CD4-positive, alpha-beta T cell treated with Interferon gamma for 1 hour (primary cell): Measurements from ENCODE around the gene MLF1.

Experiments used
- DNase-seq: peaks from one replicate; pipeline ENCODE4 v3.0.0-alpha.2; 2020

Gene MLF1

GRCh38 chr3:158590223-158590622 lies 19.2 kb downstream of the MLF1 start:
- DNase-seq: no peak

- DNase-seq: no peak
These were observed 29.8 kb downstream of the MLF1 start for GRCh38 chr3:158600787-158601186.

GRCh38 chr3:158602227-158602626 lies 31.2 kb downstream of the MLF1 start:
- no peak for DNase-seq

GRCh38 chr3:158617982-158618875 lies 47.2 kb downstream of the MLF1 start:
- DNase-seq: no peak

GRCh38 chr3:158625881-158626280 lies 54.9 kb downstream of the MLF1 start:
- no peak for DNase-seq

- no peak for DNase-seq
These were observed 61.0 kb downstream of the MLF1 start for GRCh38 chr3:158631981-158632380.

- DNase-seq: no peak
These were observed 69.7 kb downstream of the MLF1 start for GRCh38 chr3:158640646-158641045.

- DNase-seq: no peak
These were observed 71.0 kb downstream of the MLF1 start for GRCh38 chr3:158642005-158642404.

- DNase-seq: no peak
These were observed 71.6 kb downstream of the MLF1 start for GRCh38 chr3:158642474-158643210.

- peak; percentile 91 for DNase-seq
These were observed 73.4 kb downstream of the MLF1 start, which contains the start of gene GFM1 for GRCh38 chr3:158644345-158644908. TSS of gene GFM1 (plus strand) at chr3:158644527. CDS start at chr3:158644635, 108 bp downstream.

GRCh38 chr3:158649791-158650190 lies 78.8 kb downstream of the MLF1 start:
- no peak for DNase-seq

GRCh38 chr3:158651192-158651591 lies 80.2 kb downstream of the MLF1 start:
- DNase-seq: no peak

GRCh38 chr3:158652463-158652862 lies 81.5 kb downstream of the MLF1 start:
- no peak for DNase-seq
